Measurements from ENCODE around the gene TUBA3D. TPM values are rescaled to one million over a fixed set of nuclear protein-coding genes. Genes with fewer than 3 reads are reported as not detected.
"Not testable (repeated sequence)": the region's sequence is repeated elsewhere in the genome, so short reads cannot be mapped to it uniquely, and the experiment has no call there.

TUBA3D gene
- total RNA-seq, 1 donor = not detected

GRCh38 chr2:131445896-131446295 is 30.0 kb upstream of the TUBA3D start:
- Histone ChIP-seq H3K4me2 (ENCODE audit: insufficient read depth, low read length) (no peak overlapping the region), H3K9me3 (ENCODE audit: low read depth, low read length) (no peaks in the 10 kb centered on the region), H3K27ac (ENCODE audit: low read depth, low read length) (no peak overlapping the region), H3K27me3 (ENCODE audit: insufficient read depth, low read length) (no peaks in the 10 kb centered on the region), H3K4me1 (ENCODE audit: insufficient read depth, low read length) (no peaks in the 10 kb centered on the region), H2AFZ (ENCODE audit: low read length) (no peak overlapping the region), H3K36me3 (ENCODE audit: insufficient read depth, low read length) (no peaks in the 10 kb centered on the region), H4K20me1 (ENCODE audit: insufficient read depth, low read length) (no peaks in the 10 kb centered on the region), H3K4me3 (ENCODE audit: insufficient read depth, low read length) (no peak overlapping the region), H3K79me2 (ENCODE audit: insufficient read depth, low read length) (no peaks in the 10 kb centered on the region)
- no peak for DNase-seq (ENCODE audit: insufficient read length, low spot score, missing footprints)
- no peak for TF ChIP-seq CTCF (IDR thresholded peaks at IDR 0.05; ENCODE audit: extremely low read depth, low read depth, low read length)

- not testable (repeated sequence) for H3K79me2 ChIP-seq (ENCODE audit: insufficient read depth, low read length); H3K4me2 ChIP-seq (ENCODE audit: insufficient read depth, low read length); H3K9me3 ChIP-seq (ENCODE audit: low read depth, low read length); H4K20me1 ChIP-seq (ENCODE audit: insufficient read depth, low read length); DNase-seq (ENCODE audit: insufficient read length, low spot score, missing footprints); H3K27ac ChIP-seq (ENCODE audit: low read depth, low read length); H2AFZ ChIP-seq (ENCODE audit: low read length); H3K4me3 ChIP-seq (ENCODE audit: insufficient read depth, low read length); H3K36me3 ChIP-seq (ENCODE audit: insufficient read depth, low read length); H3K27me3 ChIP-seq (ENCODE audit: insufficient read depth, low read length); H3K4me1 ChIP-seq (ENCODE audit: insufficient read depth, low read length)
These were observed 27.9 kb upstream of the TUBA3D start for GRCh38 chr2:131447981-131448380.

GRCh38 chr2:131451265-131451949 is 24.5 kb upstream of the TUBA3D start:
- H3K27ac ChIP-seq (ENCODE audit: low read depth, low read length); H2AFZ ChIP-seq (ENCODE audit: low read length); H4K20me1 ChIP-seq (ENCODE audit: insufficient read depth, low read length); H3K27me3 ChIP-seq (ENCODE audit: insufficient read depth, low read length); H3K4me2 ChIP-seq (ENCODE audit: insufficient read depth, low read length); H3K4me1 ChIP-seq (ENCODE audit: insufficient read depth, low read length); H3K79me2 ChIP-seq (ENCODE audit: insufficient read depth, low read length); H3K9me3 ChIP-seq (ENCODE audit: low read depth, low read length); H3K36me3 ChIP-seq (ENCODE audit: insufficient read depth, low read length); H3K4me3 ChIP-seq (ENCODE audit: insufficient read depth, low read length): not testable (repeated sequence)
- peak; percentile 60 for DNase-seq (ENCODE audit: insufficient read length, low spot score, missing footprints)

GRCh38 chr2:131454914-131455313 is 21.0 kb upstream of the TUBA3D start:
- H3K9me3 ChIP-seq (ENCODE audit: low read depth, low read length); H3K4me1 ChIP-seq (ENCODE audit: insufficient read depth, low read length); H3K4me2 ChIP-seq (ENCODE audit: insufficient read depth, low read length); H3K4me3 ChIP-seq (ENCODE audit: insufficient read depth, low read length); H3K27me3 ChIP-seq (ENCODE audit: insufficient read depth, low read length); H4K20me1 ChIP-seq (ENCODE audit: insufficient read depth, low read length); H3K79me2 ChIP-seq (ENCODE audit: insufficient read depth, low read length); H3K36me3 ChIP-seq (ENCODE audit: insufficient read depth, low read length); DNase-seq (ENCODE audit: insufficient read length, low spot score, missing footprints); H3K27ac ChIP-seq (ENCODE audit: low read depth, low read length); H2AFZ ChIP-seq (ENCODE audit: low read length): not testable (repeated sequence)

GRCh38 chr2:131467722-131468121 is 8.2 kb upstream of the TUBA3D start:
- not testable (repeated sequence) for H4K20me1 ChIP-seq (ENCODE audit: insufficient read depth, low read length); H3K27ac ChIP-seq (ENCODE audit: low read depth, low read length); H3K27me3 ChIP-seq (ENCODE audit: insufficient read depth, low read length); H2AFZ ChIP-seq (ENCODE audit: low read length); DNase-seq (ENCODE audit: insufficient read length, low spot score, missing footprints); H3K4me2 ChIP-seq (ENCODE audit: insufficient read depth, low read length); H3K9me3 ChIP-seq (ENCODE audit: low read depth, low read length); H3K36me3 ChIP-seq (ENCODE audit: insufficient read depth, low read length); H3K79me2 ChIP-seq (ENCODE audit: insufficient read depth, low read length); H3K4me1 ChIP-seq (ENCODE audit: insufficient read depth, low read length); H3K4me3 ChIP-seq (ENCODE audit: insufficient read depth, low read length)

GRCh38 chr2:131470944-131471343 is 5.0 kb upstream of the TUBA3D start:
- not testable (repeated sequence) for H3K9me3 ChIP-seq (ENCODE audit: low read depth, low read length); H3K27ac ChIP-seq (ENCODE audit: low read depth, low read length); H3K4me3 ChIP-seq (ENCODE audit: insufficient read depth, low read length); H2AFZ ChIP-seq (ENCODE audit: low read length); H3K27me3 ChIP-seq (ENCODE audit: insufficient read depth, low read length); H3K4me1 ChIP-seq (ENCODE audit: insufficient read depth, low read length); DNase-seq (ENCODE audit: insufficient read length, low spot score, missing footprints); H3K4me2 ChIP-seq (ENCODE audit: insufficient read depth, low read length); H3K36me3 ChIP-seq (ENCODE audit: insufficient read depth, low read length); H3K79me2 ChIP-seq (ENCODE audit: insufficient read depth, low read length); H4K20me1 ChIP-seq (ENCODE audit: insufficient read depth, low read length)

- H2AFZ ChIP-seq (ENCODE audit: low read length); H3K9me3 ChIP-seq (ENCODE audit: low read depth, low read length); H3K4me2 ChIP-seq (ENCODE audit: insufficient read depth, low read length); H3K27me3 ChIP-seq (ENCODE audit: insufficient read depth, low read length); H3K4me3 ChIP-seq (ENCODE audit: insufficient read depth, low read length); H4K20me1 ChIP-seq (ENCODE audit: insufficient read depth, low read length); H3K4me1 ChIP-seq (ENCODE audit: insufficient read depth, low read length); H3K36me3 ChIP-seq (ENCODE audit: insufficient read depth, low read length); H3K79me2 ChIP-seq (ENCODE audit: insufficient read depth, low read length); H3K27ac ChIP-seq (ENCODE audit: low read depth, low read length): not testable (repeated sequence)
- peak; percentile 13 for DNase-seq (ENCODE audit: insufficient read length, low spot score, missing footprints)
These were observed 4.3 kb upstream of the TUBA3D start for GRCh38 chr2:131471624-131472023.

- not testable (repeated sequence) for H3K4me2 ChIP-seq (ENCODE audit: insufficient read depth, low read length); H3K79me2 ChIP-seq (ENCODE audit: insufficient read depth, low read length); DNase-seq (ENCODE audit: insufficient read length, low spot score, missing footprints); H2AFZ ChIP-seq (ENCODE audit: low read length); H3K4me3 ChIP-seq (ENCODE audit: insufficient read depth, low read length); H3K27ac ChIP-seq (ENCODE audit: low read depth, low read length); H4K20me1 ChIP-seq (ENCODE audit: insufficient read depth, low read length); H3K36me3 ChIP-seq (ENCODE audit: insufficient read depth, low read length); H3K4me1 ChIP-seq (ENCODE audit: insufficient read depth, low read length); H3K9me3 ChIP-seq (ENCODE audit: low read depth, low read length); H3K27me3 ChIP-seq (ENCODE audit: insufficient read depth, low read length)
These were observed 2.7 kb upstream of the TUBA3D start for GRCh38 chr2:131473266-131473665.
